ENCODE data around the gene ARID1A. TPM values are rescaled to one million over a fixed set of nuclear protein-coding genes. Genes with fewer than 3 reads are reported as not detected.
A peak's percentile ranks its signal among the peaks of the same experiment; 100 is the strongest.

The ARID1A gene
- total RNA-seq, 4 donors from 2014 or later, result 22.3 to 51.0 (median 35.0) TPM

DNA sequence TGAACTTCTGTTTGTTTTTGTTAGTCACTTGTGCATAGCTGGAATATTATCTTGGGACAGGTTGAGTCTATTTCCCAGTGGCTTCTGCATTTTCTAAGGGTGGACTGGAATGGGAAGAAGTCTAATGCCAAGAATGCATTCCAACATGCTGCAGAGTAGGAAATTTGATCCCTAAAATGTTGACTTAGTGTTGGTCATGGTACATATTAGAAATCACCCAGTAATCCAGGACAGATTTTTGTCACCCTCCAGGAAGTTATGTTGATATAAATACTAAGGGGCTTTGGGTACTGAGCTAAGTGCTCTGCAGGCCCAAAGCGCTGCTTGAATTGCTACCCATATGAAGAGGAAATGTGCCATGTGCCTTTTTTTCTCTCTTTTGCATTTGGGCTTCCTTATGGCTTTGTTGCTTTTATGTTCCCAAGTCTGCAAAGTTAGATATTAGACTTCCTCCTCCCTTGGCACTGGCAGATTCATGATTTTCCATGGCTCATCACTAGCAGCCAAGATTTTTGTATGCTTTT, 10.0 kb downstream of the ARID1A start:
- Histone ChIP-seq H3K9me3 (no peaks in the 10 kb centered on the region), H3K27ac (peak overlapping the region; percentile 50 to 72 (median 68)), H3K4me1 (peaks cover 69 to 80% of the 10 kb centered on the region in 2 donors), H3K4me3 (peak overlapping the region in 2 of 4 donors; percentile 2 to 7), H3K27me3 (no peaks in the 10 kb centered on the region), H3K36me3 (no peaks in the 10 kb centered on the region)
- intact Hi-C loops (cut with DNase I; ENCODE audit: low total_unique reads) (no loop called here), in situ Hi-C loops (cut with MboI; ENCODE audit: low sequenced_read_pairs in 4 of 4) (no loop called here)
- no peak for DNase-seq
- TF ChIP-seq, protein P1, sequence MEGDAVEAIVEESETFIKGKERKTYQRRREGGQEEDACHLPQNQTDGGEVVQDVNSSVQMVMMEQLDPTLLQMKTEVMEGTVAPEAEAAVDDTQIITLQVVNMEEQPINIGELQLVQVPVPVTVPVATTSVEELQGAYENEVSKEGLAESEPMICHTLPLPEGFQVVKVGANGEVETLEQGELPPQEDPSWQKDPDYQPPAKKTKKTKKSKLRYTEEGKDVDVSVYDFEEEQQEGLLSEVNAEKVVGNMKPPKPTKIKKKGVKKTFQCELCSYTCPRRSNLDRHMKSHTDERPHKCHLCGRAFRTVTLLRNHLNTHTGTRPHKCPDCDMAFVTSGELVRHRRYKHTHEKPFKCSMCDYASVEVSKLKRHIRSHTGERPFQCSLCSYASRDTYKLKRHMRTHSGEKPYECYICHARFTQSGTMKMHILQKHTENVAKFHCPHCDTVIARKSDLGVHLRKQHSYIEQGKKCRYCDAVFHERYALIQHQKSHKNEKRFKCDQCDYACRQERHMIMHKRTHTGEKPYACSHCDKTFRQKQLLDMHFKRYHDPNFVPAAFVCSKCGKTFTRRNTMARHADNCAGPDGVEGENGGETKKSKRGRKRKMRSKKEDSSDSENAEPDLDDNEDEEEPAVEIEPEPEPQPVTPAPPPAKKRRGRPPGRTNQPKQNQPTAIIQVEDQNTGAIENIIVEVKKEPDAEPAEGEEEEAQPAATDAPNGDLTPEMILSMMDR (IDR thresholded peaks at IDR 0.05 in 4 of 5, conservative IDR thresholded peaks at IDR 0.05 in 1 of 5), result no peak
- TF ChIP-seq POLR2A (IDR thresholded peaks at IDR 0.05), result no peak
- no peak for ATAC-seq

DNA sequence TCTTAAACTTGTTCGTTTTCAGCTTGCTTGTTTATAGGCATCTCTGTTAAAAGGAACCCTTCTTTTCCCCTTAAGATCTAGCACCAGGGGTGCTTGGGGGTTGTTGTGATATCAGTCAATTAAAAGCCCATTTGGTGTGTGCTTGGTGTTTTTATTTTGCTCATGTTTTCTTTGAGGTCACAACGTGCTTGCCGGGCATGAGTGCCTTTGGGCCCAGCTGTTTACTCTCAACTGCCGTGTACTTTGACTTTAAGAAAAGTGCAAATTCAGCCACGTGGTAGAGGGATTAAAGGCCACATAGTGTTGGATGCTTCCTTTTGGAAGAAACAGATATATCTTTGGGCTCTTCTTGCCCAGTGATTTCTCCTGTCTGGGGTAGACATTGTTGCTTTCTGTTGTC, 10.5 kb downstream of the ARID1A start:
- H3K27me3 ChIP-seq, result no peaks in the 10 kb centered on the region
- no peak for DNase-seq
- H3K4me1 ChIP-seq, result peaks cover 65 to 77% of the 10 kb centered on the region in 2 donors
- no peaks in the 10 kb centered on the region for H3K36me3 ChIP-seq
- H3K27ac ChIP-seq, result peak overlapping the region; percentile 50 to 72 (median 68)
- intact Hi-C loops (cut with DNase I; ENCODE audit: low total_unique reads) (no loop called here), in situ Hi-C loops (cut with MboI; ENCODE audit: low sequenced_read_pairs in 4 of 4) (no loop called here)
- H3K4me3 ChIP-seq, result peak overlapping the region in 2 of 4 donors; percentile 2 to 7
- peak; percentile 49 to 69 for ATAC-seq
- TF ChIP-seq, protein P1 (IDR thresholded peaks at IDR 0.05 in 4 of 5, conservative IDR thresholded peaks at IDR 0.05 in 1 of 5), result no peak
- TF ChIP-seq POLR2A (IDR thresholded peaks at IDR 0.05), result no peak
- H3K9me3 ChIP-seq, result no peaks in the 10 kb centered on the region

DNA sequence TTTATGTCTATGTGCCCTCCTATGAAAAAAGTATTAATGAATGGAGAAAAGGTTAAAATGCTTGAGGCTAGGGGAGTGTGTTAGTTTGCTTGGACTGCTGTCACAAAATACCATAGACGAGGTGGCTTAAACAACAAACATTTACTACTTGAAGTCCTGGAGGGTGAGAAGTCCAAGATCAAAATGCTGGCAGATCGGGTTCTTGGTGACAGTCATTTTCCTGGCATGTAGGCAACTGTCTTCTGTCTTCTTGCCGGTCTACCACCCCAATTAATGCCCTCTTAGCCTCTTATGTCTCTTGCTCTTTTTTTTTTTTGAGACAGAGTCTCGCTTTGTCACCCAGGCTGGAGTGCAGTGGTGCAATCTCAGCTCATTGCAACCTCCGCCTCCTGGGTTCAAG, 15.0 kb downstream of the ARID1A start:
- TF ChIP-seq POLR2A (IDR thresholded peaks at IDR 0.05), result no peak
- TF ChIP-seq, protein P1 (IDR thresholded peaks at IDR 0.05 in 4 of 5, conservative IDR thresholded peaks at IDR 0.05 in 1 of 5), result no peak
- Histone ChIP-seq H3K27ac (no peak overlapping the region), H3K36me3 (no peaks in the 10 kb centered on the region), H3K9me3 (no peaks in the 10 kb centered on the region), H3K27me3 (no peaks in the 10 kb centered on the region), H3K4me3 (no peak overlapping the region), H3K4me1 (peaks cover 53 to 73% of the 10 kb centered on the region in 2 donors)
- in situ Hi-C loops (cut with MboI; ENCODE audit: low sequenced_read_pairs in 4 of 4), result no loop called here
- intact Hi-C loops (cut with DNase I; ENCODE audit: low total_unique reads), result no loop called here
- no peak for DNase-seq
- no peak for ATAC-seq

DNA sequence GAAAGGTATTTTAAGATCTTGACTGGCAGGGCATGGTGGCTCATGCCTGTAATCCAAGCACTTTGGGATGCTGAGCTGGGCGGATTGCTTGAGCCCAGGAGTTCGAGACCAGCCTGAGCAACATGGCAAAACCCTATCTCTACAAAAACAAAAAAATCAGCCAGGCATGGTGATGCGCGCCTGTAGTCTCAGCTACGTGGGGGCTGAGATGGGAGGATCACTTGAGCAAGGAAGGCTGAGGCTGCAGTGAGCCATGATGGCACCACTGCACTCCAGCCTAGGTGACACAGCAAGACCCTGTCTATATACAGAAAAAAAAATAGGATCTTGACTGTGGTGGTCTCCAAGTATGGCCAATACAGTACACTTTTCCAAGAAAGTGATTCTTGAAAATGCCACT, 16.0 kb downstream of the ARID1A start:
- Histone ChIP-seq H3K4me3 (no peak overlapping the region), H3K36me3 (no peaks in the 10 kb centered on the region), H3K27ac (no peak overlapping the region), H3K9me3 (no peaks in the 10 kb centered on the region), H3K27me3 (no peaks in the 10 kb centered on the region), H3K4me1 (peaks cover 51 to 71% of the 10 kb centered on the region in 2 donors)
- ATAC-seq, result no peak
- no peak for DNase-seq
- TF ChIP-seq POLR2A (IDR thresholded peaks at IDR 0.05), result no peak
- TF ChIP-seq, protein P1 (IDR thresholded peaks at IDR 0.05 in 4 of 5, conservative IDR thresholded peaks at IDR 0.05 in 1 of 5), result no peak
- intact Hi-C loops (cut with DNase I; ENCODE audit: low total_unique reads) (no loop called here), in situ Hi-C loops (cut with MboI; ENCODE audit: low sequenced_read_pairs in 4 of 4) (no loop called here)

DNA sequence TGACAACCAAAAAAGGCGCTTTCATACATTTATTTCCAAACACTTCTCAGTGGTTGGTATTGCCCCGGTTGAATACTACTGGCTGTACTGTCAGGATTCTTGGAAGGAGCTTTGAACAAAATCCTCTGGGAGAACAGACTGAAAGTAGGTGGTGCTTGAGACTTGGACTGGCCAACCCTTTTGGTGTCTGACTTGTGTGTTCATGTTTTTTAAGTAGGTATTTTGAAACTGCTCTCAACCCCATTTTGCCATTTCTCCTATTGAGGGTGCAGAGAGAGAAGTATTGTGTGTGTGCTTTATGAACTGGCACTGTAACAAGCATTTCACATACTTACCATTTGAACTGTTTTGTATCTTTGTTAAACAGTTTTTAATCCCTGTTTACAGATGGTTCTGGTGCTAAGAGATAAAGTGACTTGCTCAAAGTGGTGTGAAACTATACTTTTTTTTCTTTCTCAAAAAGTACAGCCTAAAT, 21.2 kb downstream of the ARID1A start:
- TF ChIP-seq, protein P1 (IDR thresholded peaks at IDR 0.05 in 4 of 5, conservative IDR thresholded peaks at IDR 0.05 in 1 of 5), result no peak
- TF ChIP-seq POLR2A (IDR thresholded peaks at IDR 0.05), result no peak
- Histone ChIP-seq H3K9me3 (no peaks in the 10 kb centered on the region), H3K36me3 (no peaks in the 10 kb centered on the region), H3K4me3 (no peak overlapping the region), H3K27me3 (no peaks in the 10 kb centered on the region), H3K27ac (no peak overlapping the region), H3K4me1 (peaks cover 73 to 75% of the 10 kb centered on the region in 2 donors)
- DNase-seq, result no peak
- in situ Hi-C loops (cut with MboI; ENCODE audit: low sequenced_read_pairs in 4 of 4) (no loop called here), intact Hi-C loops (cut with DNase I; ENCODE audit: low total_unique reads) (no loop called here)
- peak in 1 of 2 donors; percentile 60 for ATAC-seq

Measured in gastrocnemius medialis (tissue), 4 donors.